HEK293 (cell line): Measurements from ENCODE around the gene SF1.

Experiments used
- CTCF ChIA-PET: fragments of 350-600 bp; formaldehyde crosslinking; extraction: SDS; loops from one replicate; lab custom pipeline; 2021; ENCODE audit warnings: antibody characterized with exemption; lab: Yijun Ruan, JAX
- POLR2A ChIA-PET: fragments of 300-600 bp; formaldehyde crosslinking; extraction: SDS; loops from one replicate; lab custom pipeline; 2020; ENCODE audit warnings: antibody characterized with exemption, inconsistent platforms; lab: Yijun Ruan, JAX
- H3K27ac ChIP-seq: fragments of 200-500 bp; sonication (Bioruptor generic); 2 replicates; pipeline ENCODE4 v1.5.1; 2014; ENCODE audit warnings: low read depth, low read length, control low read depth, inconsistent platforms; ENCODE audit errors: extremely low read depth
- H3K36me3 ChIP-seq, 2 experiments: fragments of 200-500 bp in 1 of 2; sonication (Bioruptor generic) in 1 of 2; 1 replicate in 1 of 2; 2 replicates in 1 of 2; pipeline ENCODE4 v1.5.1; 2014 to 2017; ENCODE audit warnings: inconsistent platforms in 2 of 2, low read length in 2 of 2; ENCODE audit not compliant: control insufficient read depth in 2 of 2, insufficient read depth in 1 of 2
- H3K4me1 ChIP-seq: fragments of 200-500 bp; sonication (Bioruptor generic); 2 replicates; pipeline ENCODE4 v1.5.1; 2014; ENCODE audit warnings: mild to moderate bottlenecking, low read length, inconsistent platforms; ENCODE audit not compliant: control insufficient read depth, insufficient read depth
- H3K4me3 ChIP-seq: 2 replicates; pipeline ENCODE4 v1.5.1; 2011; ENCODE audit warnings: low read depth, mild to moderate bottlenecking, control low read depth, low read length, moderate library complexity
- H3K9me3 ChIP-seq: fragments of 200-500 bp; sonication (Bioruptor generic); 2 replicates; pipeline ENCODE4 v1.5.1; 2014; ENCODE audit warnings: low read depth, low read length, inconsistent platforms; ENCODE audit not compliant: control insufficient read depth, insufficient read depth
- GFI1B ChIP-seq: fragments of 450-650 bp; formaldehyde crosslinking; IDR thresholded peaks from 2 replicates; pipeline ENCODE4 v1.5.1; 2016; ENCODE audit warnings: missing biosample characterization, missing genetic modification characterization
- INSM2 ChIP-seq: fragments of 450-650 bp; formaldehyde crosslinking; IDR thresholded peaks from 2 replicates; pipeline ENCODE4 v1.5.1; 2016; ENCODE audit warnings: missing biosample characterization, missing genetic modification characterization
- MYNN ChIP-seq: fragments of 450-650 bp; formaldehyde crosslinking; IDR thresholded peaks from 2 replicates; pipeline ENCODE4 v1.5.1; 2016; ENCODE audit warnings: missing biosample characterization, missing genetic modification characterization, borderline replicate concordance
- SP3 ChIP-seq: fragments of 450-650 bp; formaldehyde crosslinking; IDR thresholded peaks from 2 replicates; pipeline ENCODE4 v1.5.1; 2016; ENCODE audit warnings: missing biosample characterization, missing genetic modification characterization
- ZBTB8A ChIP-seq: fragments of 450-650 bp; formaldehyde crosslinking; IDR thresholded peaks from 2 replicates; pipeline ENCODE4 v1.5.1; 2016; ENCODE audit warnings: missing biosample characterization, missing genetic modification characterization
- ZNF114 ChIP-seq: fragments of 450-650 bp; formaldehyde crosslinking; IDR thresholded peaks from 2 replicates; pipeline ENCODE4 v1.5.0; 2017; ENCODE audit warnings: missing biosample characterization, missing genetic modification characterization
- ZNF223 ChIP-seq: fragments of 450-650 bp; formaldehyde crosslinking; IDR thresholded peaks from 2 replicates; pipeline ENCODE4 v1.5.1; 2016; ENCODE audit warnings: missing biosample characterization, missing genetic modification characterization
- ZNF324 ChIP-seq: fragments of 450-650 bp; formaldehyde crosslinking; IDR thresholded peaks from 2 replicates; pipeline ENCODE4 v1.5.1; 2016; ENCODE audit warnings: missing biosample characterization, missing genetic modification characterization
- ZNF394 ChIP-seq: fragments of 450-650 bp; formaldehyde crosslinking; IDR thresholded peaks from 2 replicates; pipeline ENCODE4 v1.5.1; 2016; ENCODE audit warnings: missing biosample characterization, missing genetic modification characterization, mild to moderate bottlenecking, moderate library complexity, borderline replicate concordance
- ZNF398 ChIP-seq: fragments of 450-650 bp; formaldehyde crosslinking; IDR thresholded peaks from 2 replicates; pipeline ENCODE4 v1.5.1; 2017; ENCODE audit warnings: missing biosample characterization, missing genetic modification characterization
- ZNF404 ChIP-seq: fragments of 450-650 bp; formaldehyde crosslinking; IDR thresholded peaks from 2 replicates; pipeline ENCODE4 v1.5.1; 2017; ENCODE audit warnings: missing biosample characterization, missing genetic modification characterization
- ZNF423 ChIP-seq: fragments of 450-650 bp; formaldehyde crosslinking; IDR thresholded peaks from 2 replicates; pipeline ENCODE4 v1.5.1; 2016; ENCODE audit warnings: missing biosample characterization, missing genetic modification characterization
- ZNF571 ChIP-seq: fragments of 450-650 bp; formaldehyde crosslinking; IDR thresholded peaks from 2 replicates; pipeline ENCODE4 v1.5.0; 2017; ENCODE audit warnings: missing biosample characterization, missing genetic modification characterization
- ZNF580 ChIP-seq: fragments of 450-650 bp; formaldehyde crosslinking; IDR thresholded peaks from 2 replicates; pipeline ENCODE4 v1.5.1; 2016; ENCODE audit warnings: missing biosample characterization, missing genetic modification characterization
- ZNF626 ChIP-seq: fragments of 450-650 bp; sonication (Bioruptor Pico); formaldehyde crosslinking; IDR thresholded peaks from 2 replicates; pipeline ENCODE4 v1.5.1; 2018; ENCODE audit warnings: missing biosample characterization, missing genetic modification characterization, inconsistent platforms
- ZNF629 ChIP-seq: fragments of 450-650 bp; formaldehyde crosslinking; IDR thresholded peaks from 2 replicates; pipeline ENCODE4 v1.5.1; 2017; ENCODE audit warnings: missing biosample characterization, missing genetic modification characterization
- ZNF654 ChIP-seq: fragments of 450-650 bp; formaldehyde crosslinking; IDR thresholded peaks from 2 replicates; pipeline ENCODE4 v1.5.1; 2016; ENCODE audit warnings: low read depth, missing biosample characterization, missing genetic modification characterization
- ZNF670 ChIP-seq: fragments of 450-650 bp; formaldehyde crosslinking; IDR thresholded peaks from 2 replicates; pipeline ENCODE4 v1.5.1; 2016; ENCODE audit warnings: missing biosample characterization, missing genetic modification characterization, low read depth
- ZNF677 ChIP-seq: fragments of 450-650 bp; IDR thresholded peaks from 2 replicates; pipeline ENCODE4 v1.5.0; 2018; ENCODE audit warnings: missing biosample characterization, mild to moderate bottlenecking, missing genetic modification characterization, moderate library complexity
- ZNF704 ChIP-seq: fragments of 450-650 bp; formaldehyde crosslinking; IDR thresholded peaks from 2 replicates; pipeline ENCODE4 v1.5.1; 2016; ENCODE audit warnings: missing biosample characterization, missing genetic modification characterization
- ZNF76 ChIP-seq: fragments of 450-650 bp; formaldehyde crosslinking; IDR thresholded peaks from 2 replicates; pipeline ENCODE4; 2016; ENCODE audit warnings: low read depth, missing biosample characterization, missing genetic modification characterization, borderline replicate concordance
- ZNF843 ChIP-seq: fragments of 450-650 bp; formaldehyde crosslinking; IDR thresholded peaks from 2 replicates; pipeline ENCODE4 v1.5.1; 2016; ENCODE audit warnings: missing biosample characterization, missing genetic modification characterization
- ZSCAN30 ChIP-seq: fragments of 450-650 bp; IDR thresholded peaks from 2 replicates; pipeline ENCODE4 v1.5.1; 2018; ENCODE audit warnings: missing biosample characterization, mild to moderate bottlenecking, missing genetic modification characterization, moderate library complexity
- TF ChIP-seq, protein P1 (sequence below): fragments of 450-650 bp; formaldehyde crosslinking; IDR thresholded peaks from 2 replicates; pipeline ENCODE4 v1.5.1; 2016; ENCODE audit warnings: missing biosample characterization, missing genetic modification characterization

SF1 gene

DNA sequence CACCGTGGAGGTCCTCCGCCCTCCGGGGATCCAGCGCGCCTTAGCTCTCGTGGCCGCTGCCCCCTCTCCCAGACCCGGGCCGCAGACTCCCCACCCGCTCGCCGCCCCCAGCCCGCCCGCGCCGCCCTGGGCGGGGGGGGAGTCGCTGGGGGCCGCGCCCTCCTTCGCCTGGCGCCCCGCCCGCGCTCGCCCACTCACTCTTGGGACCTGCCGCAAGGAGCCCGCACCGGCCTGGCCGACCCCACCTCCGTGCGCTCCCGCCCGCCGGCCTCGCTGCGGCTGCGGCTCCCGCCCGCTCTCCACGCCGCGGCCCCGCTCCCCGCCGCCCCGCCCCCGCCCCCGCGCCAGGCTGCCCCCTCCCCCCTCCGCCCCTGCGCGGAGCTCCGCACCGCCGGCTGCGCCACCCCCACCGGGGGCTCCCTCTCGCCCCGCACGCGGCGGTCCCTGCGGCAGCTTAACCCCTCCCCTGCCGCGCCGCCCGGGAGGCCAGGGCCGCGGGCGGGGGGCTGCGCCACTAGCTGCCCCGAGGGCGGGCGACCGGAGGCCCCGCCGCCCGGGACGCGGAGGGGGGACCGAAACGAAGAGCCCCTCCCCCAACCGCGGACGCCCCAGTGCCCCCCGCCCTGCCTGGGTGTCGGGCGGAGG lies 33.7 kb downstream of the SF1 start:
- ChIA-PET POLR2A (interaction anchor here (0.5 to 2.1 kb wide), 4 partner anchors 15 to 582 kb away, joined by 3 to 8 read pairs (median 4); partner anchors contain the start of genes PYGM and SF1), CTCF (interaction anchor here (0.5 to 3.9 kb wide), 14 partner anchors 8 to 401 kb away, joined by 3 to 22 read pairs (median 4); partner anchors contain the start of gene PYGM)
- TF ChIP-seq ZNF398 (tag by site-specific recombination) (no peak; the same call in 1 of the 2 replicates), MYNN (no peak), ZNF580 (no peak), INSM2 (tag by site-specific recombination) (no peak), ZNF404 (tag by site-specific recombination) (no peak), ZNF114 (tag by site-specific recombination) (no peak), ZNF654 (tag by site-specific recombination) (no peak), SP3 (tag by site-specific recombination) (no peak), ZBTB8A (tag by site-specific recombination) (no peak), ZNF394 (tag by site-specific recombination) (no peak), ZNF626 (tag by site-specific recombination) (no peak)
- no peaks in the 10 kb centered on the region for H3K9me3 ChIP-seq
- peak overlapping the region; percentile 20 for H3K4me3 ChIP-seq
- no peaks in the 10 kb centered on the region for H3K4me1 ChIP-seq
- H3K36me3 ChIP-seq, result no peaks in the 10 kb centered on the region
- H3K27ac ChIP-seq, result no peak overlapping the region; the same call in 1 of the 2 replicates

DNA sequence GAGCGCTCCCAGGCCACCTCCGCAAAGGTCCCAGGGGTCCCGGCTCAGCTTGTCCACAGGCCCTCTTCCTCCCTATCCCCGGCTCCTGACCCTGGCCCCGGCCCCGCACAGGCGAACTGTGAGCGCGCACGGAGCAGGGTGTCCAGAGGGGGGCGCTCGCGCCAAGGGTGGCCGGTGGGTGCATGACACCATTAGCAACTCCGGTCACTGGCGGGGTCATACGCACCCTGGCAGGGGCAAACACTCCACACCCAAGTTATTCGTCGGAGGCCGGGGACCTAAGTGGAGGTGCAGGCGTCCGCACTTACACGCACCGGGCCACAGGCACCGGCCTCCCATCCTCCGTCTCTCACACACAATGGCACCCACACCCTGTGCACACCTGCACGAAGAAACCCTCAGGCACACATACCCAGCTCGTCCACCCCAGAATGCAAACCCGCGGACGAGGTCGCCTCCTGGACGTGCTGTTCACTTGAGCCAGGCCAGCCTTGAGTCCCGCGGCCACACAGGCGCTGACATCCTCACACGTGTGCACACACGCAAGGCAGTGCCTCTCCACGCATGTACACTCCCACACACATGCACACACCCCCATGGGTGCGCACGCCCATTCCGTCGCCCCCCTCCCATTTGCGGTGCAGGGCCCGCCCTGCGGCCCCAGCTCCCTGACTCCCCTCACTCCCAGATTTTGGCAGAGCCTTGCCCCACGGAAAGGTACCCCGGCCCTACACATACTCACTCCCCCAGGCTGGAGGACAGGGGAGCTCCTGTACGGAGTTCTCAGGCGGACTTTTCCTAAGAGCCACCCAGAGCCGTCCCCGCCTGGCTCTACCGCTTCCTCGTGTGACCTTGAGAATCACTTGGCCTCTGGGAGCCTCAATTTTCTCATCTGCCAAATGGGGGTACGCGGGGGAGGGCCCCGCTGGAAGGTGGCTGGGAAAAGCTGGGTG lies 34.5 kb downstream of the SF1 start, which contains the start of gene RASGRP2:
Gene RASGRP2, minus strand, starts transcription at position 552 of the 953 bp plus-strand sequence. CDS start 1,276 bp downstream, outside the sequence.
- POLR2A ChIA-PET, result interaction anchor here (0.5 to 2.1 kb wide), 3 partner anchors 35 to 177 kb away, joined by 3 to 8 read pairs (median 3); partner anchors contain the start of gene SF1
- H3K27ac ChIP-seq, result no peak within 1 kb of the TSS; the same call in 1 of the 2 replicates
- no peaks in the 10 kb centered on the region for H3K36me3 ChIP-seq
- CTCF ChIA-PET, result interaction anchor here (0.6 to 3.9 kb wide), 26 partner anchors 9 to 958 kb away, joined by 3 to 22 read pairs (median 4); partner anchors contain the start of gene PYGM
- H3K4me3 ChIP-seq, result peak within 1 kb of the TSS; percentile 26
- H3K4me1 ChIP-seq, result no peaks in the 10 kb centered on the region
- no peaks in the 10 kb centered on the region for H3K9me3 ChIP-seq
- TF ChIP-seq, protein P1, sequence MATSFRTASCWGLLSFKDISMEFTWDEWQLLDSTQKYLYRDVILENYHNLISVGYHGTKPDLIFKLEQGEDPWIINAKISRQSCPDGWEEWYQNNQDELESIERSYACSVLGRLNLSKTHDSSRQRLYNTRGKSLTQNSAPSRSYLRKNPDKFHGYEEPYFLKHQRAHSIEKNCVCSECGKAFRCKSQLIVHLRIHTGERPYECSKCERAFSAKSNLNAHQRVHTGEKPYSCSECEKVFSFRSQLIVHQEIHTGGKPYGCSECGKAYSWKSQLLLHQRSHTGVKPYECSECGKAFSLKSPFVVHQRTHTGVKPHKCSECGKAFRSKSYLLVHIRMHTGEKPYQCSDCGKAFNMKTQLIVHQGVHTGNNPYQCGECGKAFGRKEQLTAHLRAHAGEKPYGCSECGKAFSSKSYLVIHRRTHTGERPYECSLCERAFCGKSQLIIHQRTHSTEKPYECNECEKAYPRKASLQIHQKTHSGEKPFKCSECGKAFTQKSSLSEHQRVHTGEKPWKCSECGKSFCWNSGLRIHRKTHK (tag by site-specific recombination), result no peak
- TF ChIP-seq ZNF670 (tag by site-specific recombination), result no peak
- TF ChIP-seq ZNF629, result no peak
- TF ChIP-seq ZNF423 (tag by site-specific recombination), result peak; percentile 86
- no peak for TF ChIP-seq GFI1B (tag by site-specific recombination)
- TF ChIP-seq ZNF223 (tag by site-specific recombination), result no peak
- no peak for TF ChIP-seq ZNF398 (tag by site-specific recombination)
- no peak for TF ChIP-seq ZNF324 (tag by site-specific recombination)
- no peak for TF ChIP-seq ZNF571 (tag by site-specific recombination)
- 0 out of 2 replicates have a peak, but pooled peaks have one; percentile 29 for TF ChIP-seq ZSCAN30 (tag by site-specific recombination)
- no peak for TF ChIP-seq ZNF843
- TF ChIP-seq ZNF677, result no peak
- TF ChIP-seq ZNF76, result no peak
- no peak for TF ChIP-seq ZNF704
